Hematopoietic multipotent progenitor cell treated with erythropoietin and hydrocortisone succinate and interleukin-3 and kit ligand, for 6 days (in vitro differentiated cells): ENCODE data around the gene HOXD13.
A peak's percentile ranks its signal among the peaks of the same experiment; 100 is the strongest.

ENCODE experiments used
- DNase-seq: peaks from one replicate; pipeline ENCODE4 v3.0.0-alpha.2; 2015

The HOXD13 gene

GRCh38 chr2:176081376-176081836, 11.1 kb upstream of the HOXD13 start:
- DNase-seq: no peak

DNA sequence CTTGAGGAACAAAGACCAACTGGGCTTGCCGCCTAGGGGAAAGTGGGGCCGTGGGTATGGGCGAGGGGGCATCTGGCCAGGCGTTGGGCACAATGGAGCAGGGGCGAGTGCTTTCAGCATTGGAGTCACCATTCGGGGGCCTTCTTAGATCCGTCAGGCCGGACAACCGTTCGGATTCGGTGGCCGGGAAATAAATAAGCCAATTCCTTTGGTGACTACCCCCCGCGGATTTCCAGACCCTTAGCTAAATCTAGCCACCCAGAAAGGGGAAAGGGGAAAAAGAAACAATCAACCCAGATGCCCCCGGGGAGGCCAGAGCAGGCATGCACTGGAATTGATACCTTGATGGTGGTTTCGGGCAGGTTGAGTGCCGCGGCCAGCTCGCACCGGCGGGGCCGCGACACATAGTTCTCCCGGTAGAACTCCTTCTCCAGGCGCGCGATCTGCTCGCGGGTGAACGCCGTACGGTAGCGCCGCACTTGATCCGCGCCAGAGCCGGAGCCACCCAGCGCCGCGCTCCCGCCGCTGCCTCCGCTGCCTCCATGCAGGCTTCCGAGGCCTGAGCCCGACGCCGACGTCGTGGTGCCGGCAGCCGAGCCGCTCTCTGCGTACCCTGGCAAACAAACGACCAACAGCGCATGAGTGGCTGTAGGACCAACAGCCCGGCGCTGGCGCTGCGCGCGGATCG, 10.5 kb upstream of the HOXD13 start:
- DNase-seq: no peak

DNA sequence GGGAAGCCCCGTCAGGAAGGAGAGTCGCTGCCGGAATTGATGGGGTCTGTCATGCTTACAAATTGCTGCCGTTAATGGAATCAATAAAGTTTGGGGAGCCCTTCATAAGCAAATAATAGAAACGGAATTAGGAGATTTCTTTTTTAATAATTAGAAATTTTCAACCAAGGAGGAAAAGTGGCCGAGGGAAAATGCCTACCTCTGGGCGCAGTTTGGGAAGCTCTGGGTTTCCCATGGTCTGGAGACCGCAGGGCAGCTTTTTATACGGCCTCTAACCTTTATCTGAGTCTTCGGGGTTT, 10.0 kb upstream of the HOXD13 start:
- no peak for DNase-seq

DNA sequence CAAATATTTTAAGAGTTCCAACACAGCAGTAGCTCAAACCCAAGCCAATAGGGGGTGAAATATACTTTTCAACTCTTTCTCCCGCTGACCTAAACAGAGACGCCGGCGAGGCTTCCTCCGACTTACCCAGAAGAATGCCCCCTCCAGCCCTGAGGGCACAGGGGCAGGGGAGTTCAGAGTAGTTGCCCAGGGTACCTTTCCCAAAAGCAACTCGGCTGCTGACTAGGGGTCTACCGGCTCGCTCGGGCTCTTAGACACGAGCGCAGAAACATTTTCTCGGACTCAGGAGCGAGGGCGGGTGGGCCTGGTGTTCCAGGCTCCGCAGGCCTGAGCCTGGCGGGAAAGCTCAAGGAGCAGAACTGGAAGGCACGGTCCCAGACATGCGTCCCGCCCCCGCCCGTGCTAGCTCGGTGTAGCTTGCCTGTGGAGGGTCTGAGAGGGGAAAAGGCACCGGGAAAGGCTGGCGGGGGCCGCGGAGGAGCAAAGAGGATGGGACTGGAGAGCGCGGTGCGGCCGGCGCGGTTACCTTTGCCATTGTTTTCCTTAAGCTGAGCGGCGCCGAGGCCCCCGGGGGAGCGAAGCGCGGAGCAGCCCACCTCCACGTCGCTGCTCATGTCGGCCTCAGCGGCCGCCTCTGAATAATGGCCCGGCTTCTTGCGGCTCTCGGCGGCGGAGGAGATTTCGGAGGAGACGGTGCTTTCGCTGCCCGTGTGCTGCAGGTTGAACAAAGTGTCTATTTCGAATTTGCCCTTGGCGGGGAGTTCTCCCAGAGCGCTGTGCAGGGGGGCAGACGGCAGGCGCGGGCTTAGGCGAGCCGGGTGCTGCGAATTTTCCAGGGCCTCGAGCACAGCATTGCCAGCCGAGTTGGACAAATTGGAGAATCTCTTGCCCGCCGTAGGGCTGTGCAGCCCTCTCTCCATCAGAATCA, 9.4 kb upstream of the HOXD13 start:
- DNase-seq: no peak

- DNase-seq: no peak
Measured at GRCh38 chr2:176083796-176084261, 8.7 kb upstream of the HOXD13 start, which contains the start of gene EVX2. EVX2 (minus strand) TSS chr2:176083962; CDS start chr2:176083776, 186 bp downstream.

- peak; percentile 14 for DNase-seq
Measured at GRCh38 chr2:176084611-176085119, 7.9 kb upstream of the HOXD13 start.

GRCh38 chr2:176085120-176085788, 7.3 kb upstream of the HOXD13 start:
- no peak for DNase-seq

DNA sequence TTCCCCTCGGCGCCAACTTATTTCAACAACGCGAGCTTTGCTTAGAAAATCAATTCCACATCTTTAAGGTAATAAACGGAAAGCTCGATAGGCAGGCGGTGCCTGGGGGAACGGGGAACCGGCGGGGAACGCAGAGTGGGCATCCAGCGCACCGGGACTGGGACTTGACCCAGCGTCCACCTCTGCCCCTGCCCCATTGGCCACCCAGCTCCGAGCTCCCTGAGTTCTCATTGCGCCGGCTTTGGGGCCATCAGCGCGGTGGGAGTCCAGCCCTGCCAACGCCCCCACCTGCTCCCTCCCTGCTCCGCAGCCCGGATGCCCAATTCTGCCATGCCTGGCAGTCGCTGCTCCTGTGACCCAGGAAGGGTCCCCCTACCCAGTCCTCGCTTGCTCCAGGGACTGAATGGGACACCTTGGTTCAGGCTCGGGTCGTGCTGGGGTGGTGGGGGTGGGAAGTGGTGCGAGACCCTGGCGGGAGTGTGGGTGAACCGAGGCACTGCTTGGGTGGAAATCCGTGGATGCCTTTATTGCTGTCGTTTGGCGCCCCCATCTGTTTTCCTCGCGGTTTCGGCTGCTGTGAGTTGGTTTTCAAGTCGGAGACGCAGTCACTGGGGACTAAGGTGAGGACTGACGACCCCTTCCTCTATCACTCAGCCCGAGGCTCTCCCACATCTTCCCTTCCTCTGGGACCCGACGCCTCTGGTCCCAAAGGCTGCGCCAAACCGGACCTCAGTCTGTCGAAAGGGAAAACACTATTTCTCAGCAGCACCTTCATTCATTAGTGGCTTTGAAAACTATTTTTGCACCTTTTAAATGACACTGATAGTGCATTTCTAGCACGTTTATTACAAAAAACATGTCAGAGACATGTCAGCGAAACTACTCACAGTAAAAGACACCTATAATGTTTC, 6.4 kb upstream of the HOXD13 start:
- peak; percentile 62 for DNase-seq

- DNase-seq: no peak
Measured at GRCh38 chr2:176087330-176088047, 5.0 kb upstream of the HOXD13 start.

DNA sequence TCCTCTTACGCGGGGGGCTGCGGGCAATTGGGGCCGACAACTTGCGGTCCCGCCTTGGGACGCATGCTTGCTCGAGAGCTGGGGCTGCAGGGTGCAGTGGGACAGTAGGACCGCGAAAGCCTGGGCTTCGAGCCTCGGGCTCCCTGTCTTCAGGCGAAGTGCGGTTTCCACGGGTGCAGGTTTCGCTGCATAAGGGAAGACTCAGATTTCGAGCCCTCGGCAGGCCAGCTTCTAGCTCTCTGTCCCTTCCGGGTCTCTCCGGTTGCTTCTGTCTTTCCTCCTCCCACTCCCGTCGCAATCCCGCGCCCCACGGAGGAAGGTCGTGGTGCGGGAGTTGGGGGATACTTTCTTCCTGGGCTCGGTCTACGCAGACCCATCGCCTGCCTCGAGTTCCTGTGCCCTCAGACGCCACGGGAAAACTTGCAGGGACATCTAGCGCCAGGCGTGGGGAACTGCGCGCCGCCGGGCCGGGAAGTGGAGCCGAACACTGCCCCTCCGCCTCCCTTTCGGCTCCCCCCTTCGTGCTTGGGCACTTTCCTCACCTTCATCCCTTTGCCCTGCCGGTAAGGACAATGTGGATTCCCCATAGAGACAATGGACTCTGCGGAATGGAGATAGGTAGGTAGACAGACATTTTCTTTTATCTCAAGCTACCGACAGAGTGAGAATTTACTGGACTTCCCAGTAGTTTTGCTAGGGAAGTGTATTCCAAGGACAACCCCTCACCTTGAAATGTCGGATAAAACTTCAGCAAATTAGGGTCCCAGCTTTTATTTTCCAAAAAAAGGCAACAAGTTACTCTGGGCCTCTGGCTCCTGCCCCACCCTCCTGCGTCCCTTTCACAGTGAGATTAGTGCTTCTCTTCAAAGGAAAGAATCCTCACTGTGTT, 4.2 kb upstream of the HOXD13 start:
- DNase-seq: peak; percentile 55

- DNase-seq: no peak
Measured at GRCh38 chr2:176088937-176089842, 3.3 kb upstream of the HOXD13 start.

DNA sequence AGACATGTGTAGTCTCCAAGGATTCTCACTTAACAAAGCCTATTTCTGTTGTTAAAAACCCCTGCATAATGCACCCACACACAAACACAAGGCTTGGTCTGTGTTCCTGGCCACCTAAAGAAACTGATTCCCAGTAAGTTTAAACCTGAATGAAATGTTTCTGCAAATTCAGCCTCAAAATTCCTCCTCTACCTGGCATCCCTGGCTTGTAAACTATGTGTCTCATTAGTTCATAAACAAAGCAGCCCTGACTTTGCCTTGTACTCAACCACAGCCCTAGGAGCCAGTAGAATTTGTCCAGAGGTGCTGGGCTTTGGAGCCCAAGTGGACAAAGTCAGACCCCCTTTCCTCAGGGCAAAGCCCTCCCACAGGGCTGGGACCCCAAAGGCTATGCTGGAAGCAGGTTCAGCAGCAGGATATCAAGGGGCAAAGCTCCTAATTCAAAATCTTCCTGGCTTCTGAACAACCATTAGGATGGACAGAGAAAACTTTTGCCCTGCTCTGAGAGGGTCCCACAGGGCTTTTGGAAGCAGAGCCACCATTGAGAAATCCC, 2.6 kb upstream of the HOXD13 start:
- DNase-seq: no peak

- no peak for DNase-seq
Measured at GRCh38 chr2:176090862-176091261, 1.7 kb upstream of the HOXD13 start.

DNA sequence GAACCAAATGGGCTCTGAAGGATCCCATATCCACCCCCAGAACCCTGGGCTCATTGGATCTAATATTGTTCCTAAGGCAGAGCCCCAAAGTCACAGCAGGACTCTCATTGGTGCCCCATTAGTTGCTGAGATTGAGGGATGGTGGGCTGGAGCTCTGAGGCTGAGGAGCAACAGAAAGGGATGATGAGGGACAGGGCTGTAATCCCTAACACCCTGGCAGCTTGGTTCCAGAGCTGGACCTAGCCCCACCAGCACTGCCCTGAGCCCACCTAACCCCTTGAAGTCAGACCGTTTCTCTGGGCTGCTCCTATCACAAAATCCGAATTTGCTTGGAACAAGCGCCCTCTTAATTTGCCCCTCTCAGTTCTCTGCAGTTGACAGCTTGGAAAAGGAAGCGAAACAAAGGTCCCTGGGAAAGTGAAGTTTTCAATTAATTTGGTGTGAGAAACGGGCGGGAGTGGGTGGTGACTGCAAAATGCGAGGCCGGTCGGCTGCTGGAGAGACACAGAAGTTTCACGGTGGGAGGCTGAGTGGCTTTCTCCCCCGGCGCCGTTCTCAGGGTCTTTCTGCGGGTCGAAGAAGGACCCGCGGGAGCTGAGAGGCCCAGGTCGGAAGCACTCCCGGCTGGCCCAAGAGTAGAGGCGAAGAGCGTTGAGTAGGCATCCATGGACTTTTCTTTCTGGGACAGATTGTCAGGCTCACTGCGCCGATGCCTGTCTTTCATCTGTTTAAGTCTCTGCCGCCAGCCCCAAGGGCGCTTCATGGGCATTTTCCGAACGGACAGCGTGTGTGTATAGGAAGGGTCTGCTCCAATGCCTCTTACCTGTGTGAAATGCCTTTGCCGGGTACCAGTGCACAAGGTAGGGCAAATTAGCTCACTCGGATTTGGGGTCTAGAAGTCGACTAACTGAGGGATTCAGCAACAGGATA, 927 bp upstream of the HOXD13 start:
- no peak for DNase-seq

DNA sequence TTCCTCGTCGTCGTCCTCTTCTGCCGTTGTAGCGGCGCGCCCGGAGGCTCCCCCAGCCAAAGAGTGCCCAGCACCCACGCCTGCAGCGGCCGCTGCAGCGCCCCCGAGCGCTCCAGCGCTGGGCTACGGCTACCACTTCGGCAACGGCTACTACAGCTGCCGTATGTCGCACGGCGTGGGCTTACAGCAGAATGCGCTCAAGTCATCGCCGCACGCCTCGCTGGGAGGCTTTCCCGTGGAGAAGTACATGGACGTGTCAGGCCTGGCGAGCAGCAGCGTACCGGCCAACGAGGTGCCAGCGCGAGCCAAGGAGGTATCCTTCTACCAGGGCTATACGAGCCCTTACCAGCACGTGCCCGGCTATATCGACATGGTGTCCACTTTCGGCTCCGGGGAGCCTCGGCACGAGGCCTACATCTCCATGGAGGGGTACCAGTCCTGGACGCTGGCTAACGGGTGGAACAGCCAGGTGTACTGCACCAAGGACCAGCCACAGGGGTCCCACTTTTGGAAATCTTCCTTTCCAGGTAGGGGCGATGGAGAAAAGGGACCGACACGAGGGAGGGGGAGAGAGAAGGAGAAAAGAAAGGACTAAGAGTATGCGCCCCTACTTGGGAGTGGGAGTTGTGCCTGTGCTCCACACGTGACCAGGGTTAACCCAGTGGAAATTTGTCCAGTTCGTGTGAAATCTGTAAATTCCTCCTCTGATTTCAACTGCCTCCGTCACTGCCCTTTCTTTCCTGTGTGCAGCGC, 800 bp downstream of the HOXD13 start:
- DNase-seq: no peak

- DNase-seq: no peak
Measured at GRCh38 chr2:176093898-176094249, 1.4 kb downstream of the HOXD13 start.

- no peak for DNase-seq
Measured at GRCh38 chr2:176094349-176094748, 1.8 kb downstream of the HOXD13 start.
